ENCODE measurements around the gene RASA4. TPM values are rescaled to one million over a fixed set of nuclear protein-coding genes. Genes with fewer than 3 reads are reported as not detected.
A peak's percentile ranks its signal among the peaks of the same experiment; 100 is the strongest.
"Not testable (repeated sequence)": the region's sequence is repeated elsewhere in the genome, so short reads cannot be mapped to it uniquely, and the experiment has no call there.

Gene RASA4
- polyA plus RNA-seq (2011; rRNA removed) (7.0 and 14.9 TPM in 2 replicates), polyA minus RNA-seq (2011; rRNA and poly(A)+ RNA removed) (20.1 and 24.8 TPM in 2 replicates)

GRCh38 chr7:102616507-102617125 lies at the start of gene RASA4:
RASA4 (minus strand) TSS chr7:102616756; CDS start chr7:102616689, 67 bp downstream.
- DNase-seq (ENCODE audit: low read depth, low spot score); H3K27me3 ChIP-seq (ENCODE audit: control insufficient read depth, insufficient read depth, low read length); CTCF ChIA-PET; H3K9me3 ChIP-seq (ENCODE audit: control insufficient read depth, insufficient read depth, low read length); H3K27ac ChIP-seq (ENCODE audit: low read depth, low read length); POLR2A ChIA-PET: not testable (repeated sequence)
- H3K4me3 ChIP-seq (ENCODE audit: low read depth, low read length): peak within 1 kb of the TSS; percentile 57

DNA sequence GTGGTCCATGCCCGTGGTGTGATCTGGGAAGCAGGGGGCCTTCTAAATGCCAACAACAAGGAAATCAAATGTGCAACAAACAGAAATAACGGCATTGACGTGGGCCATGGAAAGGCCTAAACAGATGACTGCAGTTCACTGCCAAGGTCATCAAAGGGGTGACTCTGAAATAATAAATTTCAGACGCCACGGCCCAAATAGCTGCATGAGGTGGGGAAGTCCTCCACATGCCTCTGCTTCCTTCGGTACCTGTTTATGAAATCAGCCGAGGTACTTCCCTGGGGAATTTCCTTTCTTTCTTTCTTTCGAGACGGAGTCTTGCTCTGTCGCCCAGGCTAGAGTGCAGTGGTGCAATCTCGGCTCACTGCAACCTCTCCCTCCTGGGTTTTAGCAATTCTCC lies 48.2 kb upstream of the RASA4 start:
- POLR2A ChIA-PET; CTCF ChIA-PET; H3K27ac ChIP-seq (ENCODE audit: low read depth, low read length): not testable (repeated sequence)

DNA sequence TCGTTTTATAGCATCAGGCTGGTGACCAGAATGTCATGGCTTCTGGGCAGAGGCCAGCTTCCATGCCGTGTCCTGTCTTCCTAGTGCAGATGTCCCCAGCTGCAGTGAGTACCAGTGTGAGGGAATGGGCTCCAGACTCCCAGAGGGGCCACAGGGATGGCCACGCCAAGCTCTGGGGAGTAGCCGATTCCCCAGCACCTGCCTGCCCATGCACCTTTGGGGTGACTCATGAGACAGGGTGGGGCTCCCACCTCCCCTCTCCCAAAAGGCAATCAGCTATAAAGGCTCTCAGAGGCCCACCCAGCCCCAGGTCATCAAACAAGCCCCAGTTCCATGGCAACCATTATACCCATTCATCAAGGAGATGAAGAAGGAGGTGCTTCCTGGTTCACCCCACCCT lies 33.4 kb upstream of the RASA4 start, which contains the start of gene SPDYE2B:
Gene SPDYE2B, plus strand, starts transcription at position 396 of the 400 bp plus-strand sequence. CDS start 2,030 bp downstream, outside the sequence.
- H3K9me3 ChIP-seq (ENCODE audit: control insufficient read depth, insufficient read depth, low read length); H3K27me3 ChIP-seq (ENCODE audit: control insufficient read depth, insufficient read depth, low read length); H3K27ac ChIP-seq (ENCODE audit: low read depth, low read length); H3K4me3 ChIP-seq (ENCODE audit: low read depth, low read length); POLR2A ChIA-PET; CTCF ChIA-PET; DNase-seq (ENCODE audit: low read depth, low spot score): not testable (repeated sequence)

More for the DNA sequence above, 48.2 kb upstream of the RASA4 start:
- not testable (repeated sequence) for H3K4me3 ChIP-seq (ENCODE audit: low read depth, low read length); DNase-seq (ENCODE audit: low read depth, low spot score); H3K9me3 ChIP-seq (ENCODE audit: control insufficient read depth, insufficient read depth, low read length); H3K27me3 ChIP-seq (ENCODE audit: control insufficient read depth, insufficient read depth, low read length)

DNA sequence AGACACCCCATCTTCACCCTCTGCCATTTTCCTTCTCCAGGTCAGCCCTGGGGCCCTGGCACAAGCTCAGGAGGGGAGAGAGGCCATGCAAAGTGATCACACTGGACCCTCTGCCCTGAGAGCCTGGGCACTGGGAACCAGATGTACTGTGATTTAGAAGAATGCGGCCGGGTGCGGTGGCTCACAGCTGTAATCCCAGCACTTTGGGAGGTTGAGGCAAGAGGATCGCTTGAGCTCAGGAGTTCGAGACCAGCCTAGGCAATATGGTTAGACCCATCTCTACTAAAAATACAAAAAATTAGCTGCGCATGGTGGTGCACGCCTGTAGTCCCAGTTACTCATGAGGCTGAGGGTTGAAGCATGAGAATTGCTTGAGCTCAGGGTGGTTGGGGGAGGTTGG lies 31.3 kb upstream of the RASA4 start:
- H3K4me3 ChIP-seq (ENCODE audit: low read depth, low read length); H3K27ac ChIP-seq (ENCODE audit: low read depth, low read length); POLR2A ChIA-PET; H3K9me3 ChIP-seq (ENCODE audit: control insufficient read depth, insufficient read depth, low read length); DNase-seq (ENCODE audit: low read depth, low spot score); H3K27me3 ChIP-seq (ENCODE audit: control insufficient read depth, insufficient read depth, low read length); CTCF ChIA-PET: not testable (repeated sequence)

DNA sequence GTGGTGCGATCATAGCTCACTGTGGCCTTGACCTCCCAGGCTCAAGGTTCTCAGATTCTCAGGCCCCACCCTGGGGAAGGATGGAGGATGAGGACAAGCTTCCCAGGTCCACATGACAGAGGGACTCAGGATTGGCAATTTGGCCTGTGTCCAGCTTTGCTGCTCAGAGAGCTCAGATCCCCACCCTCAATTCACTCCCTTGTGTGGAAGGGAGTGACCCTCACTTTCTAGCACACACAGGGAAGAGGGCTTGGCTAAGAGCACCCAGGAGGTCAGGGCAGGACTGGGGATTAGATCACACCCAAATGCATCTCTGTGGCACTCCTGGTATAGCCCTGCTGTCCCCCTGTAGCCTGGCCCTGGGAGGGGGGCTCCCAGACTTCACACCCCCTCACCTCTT lies 26.8 kb upstream of the RASA4 start:
- POLR2A ChIA-PET; H3K27ac ChIP-seq (ENCODE audit: low read depth, low read length); DNase-seq (ENCODE audit: low read depth, low spot score); H3K27me3 ChIP-seq (ENCODE audit: control insufficient read depth, insufficient read depth, low read length); H3K9me3 ChIP-seq (ENCODE audit: control insufficient read depth, insufficient read depth, low read length); H3K4me3 ChIP-seq (ENCODE audit: low read depth, low read length); CTCF ChIA-PET: not testable (repeated sequence)

GRCh38 chr7:102642691-102643090 lies 26.1 kb upstream of the RASA4 start, which contains the start of gene UPK3BL1:
UPK3BL1 (minus strand) TSS chr7:102642791; CDS start chr7:102642741, 50 bp downstream.
- POLR2A ChIA-PET; DNase-seq (ENCODE audit: low read depth, low spot score); H3K27ac ChIP-seq (ENCODE audit: low read depth, low read length); H3K4me3 ChIP-seq (ENCODE audit: low read depth, low read length); CTCF ChIA-PET; H3K9me3 ChIP-seq (ENCODE audit: control insufficient read depth, insufficient read depth, low read length); H3K27me3 ChIP-seq (ENCODE audit: control insufficient read depth, insufficient read depth, low read length): not testable (repeated sequence)

DNA sequence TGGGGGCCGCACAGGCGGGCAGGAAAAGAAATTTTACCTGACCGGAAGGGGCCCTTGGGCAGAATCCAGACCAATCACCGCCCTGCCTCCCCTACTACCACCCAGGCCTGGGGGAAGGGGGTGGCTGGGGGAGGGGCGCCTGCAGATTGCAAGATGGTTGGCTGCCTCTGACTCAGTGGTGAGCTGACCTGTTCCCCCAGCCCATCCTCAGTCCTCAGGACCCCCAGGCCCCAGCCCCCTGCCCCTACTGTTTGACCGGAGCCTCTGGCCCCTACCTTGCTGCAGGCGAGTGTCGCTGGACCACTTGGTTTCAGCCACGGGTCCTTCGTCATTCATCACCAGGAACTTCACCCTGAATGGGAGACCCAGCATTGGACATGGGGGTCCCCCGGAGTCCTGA lies 22.3 kb upstream of the RASA4 start:
- H3K9me3 ChIP-seq (ENCODE audit: control insufficient read depth, insufficient read depth, low read length); POLR2A ChIA-PET; H3K27ac ChIP-seq (ENCODE audit: low read depth, low read length); CTCF ChIA-PET; H3K27me3 ChIP-seq (ENCODE audit: control insufficient read depth, insufficient read depth, low read length); DNase-seq (ENCODE audit: low read depth, low spot score); H3K4me3 ChIP-seq (ENCODE audit: low read depth, low read length): not testable (repeated sequence)

DNA sequence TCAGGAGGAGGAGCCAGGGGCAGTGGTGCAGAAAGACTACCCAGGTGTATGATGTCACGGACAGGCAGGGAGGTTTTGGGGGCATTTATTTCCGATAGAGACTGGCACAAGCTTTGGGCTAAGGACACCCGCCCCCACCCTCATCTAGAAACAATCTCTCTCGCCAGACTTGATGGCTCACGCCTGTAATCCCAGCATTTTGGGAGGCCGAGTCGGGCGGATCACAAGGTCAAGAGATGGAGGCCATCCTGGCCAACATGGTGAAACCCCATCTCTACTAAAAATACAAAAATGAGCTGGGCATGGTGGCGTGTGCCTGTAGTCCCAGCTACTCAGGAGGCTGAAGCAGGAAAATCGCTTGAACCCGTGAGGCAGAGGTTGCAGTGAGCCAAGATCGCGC lies 20.4 kb upstream of the RASA4 start:
- H3K9me3 ChIP-seq (ENCODE audit: control insufficient read depth, insufficient read depth, low read length); DNase-seq (ENCODE audit: low read depth, low spot score); H3K27me3 ChIP-seq (ENCODE audit: control insufficient read depth, insufficient read depth, low read length); POLR2A ChIA-PET; CTCF ChIA-PET; H3K4me3 ChIP-seq (ENCODE audit: low read depth, low read length); H3K27ac ChIP-seq (ENCODE audit: low read depth, low read length): not testable (repeated sequence)

DNA sequence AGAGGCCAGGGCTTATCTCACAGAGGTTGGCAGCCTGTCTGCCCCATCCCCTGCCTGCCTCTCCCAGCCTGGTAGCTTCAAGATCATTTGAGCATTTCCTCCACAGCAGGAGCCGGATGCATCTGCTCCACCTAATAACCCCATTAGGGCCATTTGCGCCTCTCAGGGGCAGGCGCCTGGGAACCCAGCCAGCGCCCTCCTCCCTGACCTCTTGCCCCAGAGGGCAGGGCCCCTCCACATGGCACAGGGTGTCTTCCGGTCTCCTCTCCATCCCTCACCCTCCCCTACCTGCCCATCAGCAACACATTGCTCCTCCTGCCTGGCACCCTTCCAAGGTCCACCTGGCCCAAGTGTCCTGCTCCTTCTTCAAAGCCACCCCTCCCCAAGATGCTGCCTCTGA lies 18.8 kb upstream of the RASA4 start:
- POLR2A ChIA-PET; H3K4me3 ChIP-seq (ENCODE audit: low read depth, low read length); H3K27me3 ChIP-seq (ENCODE audit: control insufficient read depth, insufficient read depth, low read length); H3K9me3 ChIP-seq (ENCODE audit: control insufficient read depth, insufficient read depth, low read length); H3K27ac ChIP-seq (ENCODE audit: low read depth, low read length); CTCF ChIA-PET; DNase-seq (ENCODE audit: low read depth, low spot score): not testable (repeated sequence)

DNA sequence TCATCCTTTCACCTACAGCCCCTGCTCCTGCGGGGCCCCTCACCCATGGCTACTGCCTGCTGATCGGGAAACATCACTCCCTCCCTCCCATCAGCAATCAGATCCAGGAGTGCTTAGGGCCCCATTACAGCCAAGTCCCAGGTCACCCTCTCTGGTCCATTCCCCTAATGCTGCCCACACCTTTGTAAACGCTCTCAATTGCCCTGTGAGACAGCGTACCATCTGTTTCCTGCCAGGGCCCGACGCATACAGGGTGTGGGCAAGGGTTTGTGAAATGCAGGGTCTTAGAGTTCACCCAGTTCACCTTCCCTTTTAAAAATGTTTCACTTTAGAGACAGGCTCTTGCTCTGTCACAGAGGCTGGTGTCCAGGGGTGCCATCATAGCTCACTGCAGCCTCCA lies 17.7 kb upstream of the RASA4 start:
- H3K9me3 ChIP-seq (ENCODE audit: control insufficient read depth, insufficient read depth, low read length); H3K27ac ChIP-seq (ENCODE audit: low read depth, low read length); H3K4me3 ChIP-seq (ENCODE audit: low read depth, low read length); POLR2A ChIA-PET; H3K27me3 ChIP-seq (ENCODE audit: control insufficient read depth, insufficient read depth, low read length); DNase-seq (ENCODE audit: low read depth, low spot score); CTCF ChIA-PET: not testable (repeated sequence)

DNA sequence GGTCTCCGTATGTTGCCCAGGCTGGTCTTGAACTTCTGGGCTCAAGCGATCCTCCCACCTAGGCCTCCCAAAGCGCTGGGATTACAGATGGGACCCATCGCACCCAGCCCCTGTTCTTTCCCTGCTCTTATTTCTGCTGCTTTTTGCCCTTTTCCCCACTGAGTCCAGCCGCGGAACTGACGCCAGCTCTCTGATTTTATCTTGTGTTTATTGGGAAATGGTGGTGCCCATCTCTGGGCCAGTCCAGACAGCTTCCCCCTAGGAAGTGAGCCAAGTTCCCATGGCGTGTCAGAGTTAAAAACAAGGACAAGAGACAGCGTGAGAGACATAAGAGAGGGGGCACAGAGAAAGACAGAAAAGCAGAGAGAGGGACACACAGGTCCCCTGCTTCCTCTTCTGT lies 14.1 kb upstream of the RASA4 start:
- POLR2A ChIA-PET; H3K27ac ChIP-seq (ENCODE audit: low read depth, low read length); H3K9me3 ChIP-seq (ENCODE audit: control insufficient read depth, insufficient read depth, low read length); DNase-seq (ENCODE audit: low read depth, low spot score); CTCF ChIA-PET; H3K4me3 ChIP-seq (ENCODE audit: low read depth, low read length); H3K27me3 ChIP-seq (ENCODE audit: control insufficient read depth, insufficient read depth, low read length): not testable (repeated sequence)

GRCh38 chr7:102627271-102627904 lies 10.8 kb upstream of the RASA4 start:
- DNase-seq (ENCODE audit: low read depth, low spot score); H3K4me3 ChIP-seq (ENCODE audit: low read depth, low read length); POLR2A ChIA-PET; CTCF ChIA-PET; H3K27me3 ChIP-seq (ENCODE audit: control insufficient read depth, insufficient read depth, low read length); H3K27ac ChIP-seq (ENCODE audit: low read depth, low read length); H3K9me3 ChIP-seq (ENCODE audit: control insufficient read depth, insufficient read depth, low read length): not testable (repeated sequence)
